ENCODE measurements around the gene PRKCB. TPM values are rescaled to one million over a fixed set of nuclear protein-coding genes. Genes with fewer than 3 reads are reported as not detected.

Gene PRKCB
- total RNA-seq, 1 donor from 2014 or later = 28.7 TPM

Small RNA genes within 50 kb of the gene (microRNA-seq; reads per million reads assigned to microRNA genes)
- gene MIR1273H (ENCODE audit: unreplicated experiment) = not detected

Other genes with a start within 250 kb of the PRKCB start
- 91.7 TPM for gene NDUFAB1, start 239.7 kb upstream of the PRKCB start, total RNA-seq (ENCODE audit: unreplicated experiment)
- 14.5 TPM for gene PALB2, start 194.7 kb upstream of the PRKCB start, total RNA-seq (ENCODE audit: unreplicated experiment)
- gene DCTN5, start 194.5 kb upstream of the PRKCB start, total RNA-seq (ENCODE audit: unreplicated experiment) = 93.8 TPM
- gene PLK1, start 157.1 kb upstream of the PRKCB start, total RNA-seq (ENCODE audit: unreplicated experiment) = 16.0 TPM
- 0.80 TPM for gene ERN2, start 122.8 kb upstream of the PRKCB start, total RNA-seq (ENCODE audit: unreplicated experiment)
- gene CHP2, start 81.0 kb upstream of the PRKCB start, total RNA-seq (ENCODE audit: unreplicated experiment) = not detected